Hematopoietic multipotent progenitor cell treated with erythropoietin and hydrocortisone succinate and interleukin-3 and kit ligand, for 17 days (in vitro differentiated cells): ENCODE data around the gene GRID1.

Experiments used
- DNase-seq: peaks from one replicate; pipeline ENCODE4 v3.0.0-alpha.2; 2015; ENCODE audit warnings: low spot score

GRID1 gene

GRCh38 chr10:85600026-85600743, 766.4 kb downstream of the GRID1 start:
- no peak for DNase-seq

GRCh38 chr10:85599081-85599480, 767.5 kb downstream of the GRID1 start:
- DNase-seq, result no peak

GRCh38 chr10:85598646-85599045, 767.9 kb downstream of the GRID1 start:
- DNase-seq, result no peak

- no peak for DNase-seq
These were observed 769.6 kb downstream of the GRID1 start for GRCh38 chr10:85597006-85597405.

GRCh38 chr10:85596389-85596788, 770.2 kb downstream of the GRID1 start:
- no peak for DNase-seq

- DNase-seq, result no peak
These were observed 772.4 kb downstream of the GRID1 start for GRCh38 chr10:85594239-85594638.

GRCh38 chr10:85593226-85593772, 773.3 kb downstream of the GRID1 start:
- no peak for DNase-seq

GRCh38 chr10:85581371-85581770, 785.2 kb downstream of the GRID1 start:
- DNase-seq, result no peak

GRCh38 chr10:85580585-85580984, 786.0 kb downstream of the GRID1 start:
- DNase-seq, result no peak

- no peak for DNase-seq
These were observed 787.7 kb downstream of the GRID1 start for GRCh38 chr10:85578860-85579259.

GRCh38 chr10:85575441-85575840, 791.2 kb downstream of the GRID1 start:
- no peak for DNase-seq

GRCh38 chr10:85570871-85571270, 795.7 kb downstream of the GRID1 start:
- DNase-seq, result no peak

GRCh38 chr10:85565381-85565780, 801.2 kb downstream of the GRID1 start:
- no peak for DNase-seq

GRCh38 chr10:85558533-85558932, 808.1 kb downstream of the GRID1 start:
- no peak for DNase-seq

GRCh38 chr10:85557706-85558105, 808.9 kb downstream of the GRID1 start:
- no peak for DNase-seq

GRCh38 chr10:85557077-85557476, 809.5 kb downstream of the GRID1 start:
- DNase-seq, result no peak
